ENCODE data around the gene FNDC3B.
"Not testable (repeated sequence)": the region's sequence is repeated elsewhere in the genome, so short reads cannot be mapped to it uniquely, and the experiment has no call there.

The FNDC3B gene

GRCh38 chr3:172357850-172358754 is 318.7 kb downstream of the FNDC3B start:
- DNase-seq: no peak

- no peak for DNase-seq
These were observed 319.9 kb downstream of the FNDC3B start for GRCh38 chr3:172359231-172359630.

GRCh38 chr3:172359996-172360395 is 320.6 kb downstream of the FNDC3B start:
- no peak for DNase-seq

GRCh38 chr3:172362583-172362982 is 323.2 kb downstream of the FNDC3B start:
- DNase-seq: no peak

- no peak for DNase-seq
These were observed 325.1 kb downstream of the FNDC3B start for GRCh38 chr3:172364374-172365027.

GRCh38 chr3:172365028-172365567 is 325.7 kb downstream of the FNDC3B start:
- DNase-seq: no peak

- no peak for DNase-seq
These were observed 328.1 kb downstream of the FNDC3B start for GRCh38 chr3:172367205-172368105.

- not testable (repeated sequence) for DNase-seq
These were observed 329.2 kb downstream of the FNDC3B start for GRCh38 chr3:172368556-172368955.

- DNase-seq: no peak
These were observed 330.3 kb downstream of the FNDC3B start for GRCh38 chr3:172369590-172370259.

- DNase-seq: no peak
These were observed 331.0 kb downstream of the FNDC3B start for GRCh38 chr3:172370419-172370818.

- DNase-seq: no peak
These were observed 332.2 kb downstream of the FNDC3B start for GRCh38 chr3:172371544-172371943.

- no peak for DNase-seq
These were observed 333.5 kb downstream of the FNDC3B start for GRCh38 chr3:172372895-172373294.

- DNase-seq: no peak
These were observed 334.5 kb downstream of the FNDC3B start for GRCh38 chr3:172373912-172374311.

GRCh38 chr3:172375206-172375850 is 335.9 kb downstream of the FNDC3B start:
- DNase-seq: no peak

- no peak for DNase-seq
These were observed 337.0 kb downstream of the FNDC3B start for GRCh38 chr3:172376402-172376801.

GRCh38 chr3:172376881-172377280 is 337.5 kb downstream of the FNDC3B start:
- DNase-seq: no peak

GRCh38 chr3:172378439-172378838 is 339.1 kb downstream of the FNDC3B start:
- DNase-seq: no peak

- DNase-seq: no peak
These were observed 340.0 kb downstream of the FNDC3B start for GRCh38 chr3:172379372-172379771.

- no peak for DNase-seq
These were observed 341.3 kb downstream of the FNDC3B start for GRCh38 chr3:172380632-172381031.

- no peak for DNase-seq
These were observed 344.0 kb downstream of the FNDC3B start for GRCh38 chr3:172383306-172383796.
